IMR-90 (cell line): ENCODE measurements around the gene NT5DC2. TPM values are rescaled to one million over a fixed set of nuclear protein-coding genes. Genes with fewer than 3 reads are reported as not detected.

ENCODE experiments used
- ATAC-seq: fragments of 200-7000 bp; cut with Tn5 transposase; 2 replicates; pipeline ENCODE4 v1.9.1; 2020; ENCODE audit warnings: low read depth, mild to moderate bottlenecking, moderate library complexity
- BruUV-seq: library from RNA; stranded (reverse); fragments of 400-500 nt; replicated peaks from 2 replicates; lab custom pipeline; 2021; lab: Mats Ljungman, UMichigan
- CTCF ChIA-PET: fragments of 300-600 bp; formaldehyde crosslinking; extraction: SDS; loops from one replicate; lab custom pipeline; 2021; ENCODE audit warnings: antibody characterized with exemption; lab: Yijun Ruan, JAX
- POLR2A ChIA-PET: fragments of 300-600 bp; sonication (Branson Sonifier 250); formaldehyde crosslinking; loops from one replicate; lab custom pipeline; 2022; ENCODE audit warnings: antibody characterized with exemption; ENCODE audit not compliant: unreplicated experiment; lab: Charles Lee
- DNase-seq: peaks from one replicate; pipeline ENCODE4 v3.0.0; 2013
- H2AFZ ChIP-seq: replicated peaks from 2 replicates; pipeline ENCODE3; 2013; ENCODE audit warnings: low read length, mild to moderate bottlenecking; ENCODE audit not compliant: poor library complexity
- H2AK5ac ChIP-seq: 2 replicates; pipeline ENCODE4 v1.6.1; 2013; ENCODE audit warnings: low read depth, low read length, inconsistent platforms
- H2AK9ac ChIP-seq: replicated peaks from 2 replicates; pipeline ENCODE3; 2013; ENCODE audit warnings: mild to moderate bottlenecking, low read depth, low read length, moderate library complexity; ENCODE audit not compliant: poor library complexity
- H2BK120ac ChIP-seq: 2 replicates; pipeline ENCODE4 v1.6.1; 2013; ENCODE audit warnings: low read depth, low read length, inconsistent platforms
- H2BK15ac ChIP-seq: 3 replicates; pipeline ENCODE4 v1.6.1; 2013; ENCODE audit warnings: low read depth, low read length, inconsistent platforms
- H2BK20ac ChIP-seq: 2 replicates; pipeline ENCODE4 v1.6.1; 2013; ENCODE audit warnings: low read depth, mild to moderate bottlenecking, inconsistent platforms, low read length, moderate library complexity
- H2BK5ac ChIP-seq: 2 replicates; pipeline ENCODE4 v1.6.1; 2013; ENCODE audit warnings: mild to moderate bottlenecking, low read depth, low read length, inconsistent platforms; ENCODE audit not compliant: poor library complexity, severe bottlenecking
- H3K14ac ChIP-seq: replicated peaks from 2 replicates; pipeline ENCODE4 v1.6.1; 2013; ENCODE audit warnings: low read depth, low read length, inconsistent platforms
- H3K18ac ChIP-seq: 2 replicates; pipeline ENCODE4 v1.6.1; 2013; ENCODE audit warnings: low read depth, low read length, control low read depth
- H3K23ac ChIP-seq: 2 replicates; pipeline ENCODE4 v1.6.1; 2013; ENCODE audit warnings: low read depth, low read length, inconsistent platforms
- H3K27ac ChIP-seq: 2 replicates; pipeline ENCODE4 v1.5.1; 2013; ENCODE audit warnings: mild to moderate bottlenecking, control low read depth, low read length; ENCODE audit not compliant: insufficient read depth
- H3K27me3 ChIP-seq: 2 replicates; pipeline ENCODE4 v1.6.1; 2013; ENCODE audit warnings: low read length; ENCODE audit not compliant: control insufficient read depth, insufficient read depth
- H3K36me3 ChIP-seq: 2 replicates; pipeline ENCODE4 v1.6.1; 2013; ENCODE audit warnings: low read length, mixed read lengths; ENCODE audit not compliant: control insufficient read depth, insufficient read depth
- H3K4ac ChIP-seq: 2 replicates; pipeline ENCODE4 v1.6.1; 2013; ENCODE audit warnings: low read depth, low read length, inconsistent platforms
- H3K4me1 ChIP-seq: 2 replicates; pipeline ENCODE4 v1.6.1; 2013; ENCODE audit warnings: low read length, mixed read lengths; ENCODE audit not compliant: control insufficient read depth, insufficient read depth
- H3K4me2 ChIP-seq: 2 replicates; pipeline ENCODE4 v1.6.1; 2013; ENCODE audit warnings: low read depth, mild to moderate bottlenecking, control low read depth, low read length, moderate library complexity
- H3K4me3 ChIP-seq: 2 replicates; pipeline ENCODE4 v1.5.1; 2013; ENCODE audit warnings: low read depth, mild to moderate bottlenecking, control low read depth, low read length, moderate library complexity; ENCODE audit not compliant: insufficient read depth
- H3K56ac ChIP-seq: 2 replicates; pipeline ENCODE4 v1.6.1; 2013; ENCODE audit warnings: low read length, inconsistent platforms; ENCODE audit not compliant: insufficient read depth; ENCODE audit errors: extremely low read depth
- H3K79me1 ChIP-seq, 2 experiments: 2 replicates each; pipeline ENCODE4 v1.6.1; 2013; ENCODE audit warnings: low read length in 2 of 2, inconsistent platforms in 1 of 2, low read depth in 1 of 2
- H3K9ac ChIP-seq: 2 replicates; pipeline ENCODE4 v1.6.1; 2013; ENCODE audit warnings: low read depth, low read length, control low read depth
- H3K9me1 ChIP-seq: 2 replicates; pipeline ENCODE4 v1.6.1; 2013; ENCODE audit warnings: low read length, inconsistent platforms; ENCODE audit not compliant: insufficient read depth
- H3K9me3 ChIP-seq: 2 replicates; pipeline ENCODE4 v1.6.1; 2013; ENCODE audit warnings: low read length; ENCODE audit not compliant: control insufficient read depth, insufficient read depth
- H4K20me1 ChIP-seq: 2 replicates; pipeline ENCODE4 v1.6.1; 2013; ENCODE audit warnings: low read length, inconsistent platforms; ENCODE audit not compliant: insufficient read depth
- H4K5ac ChIP-seq: 2 replicates; pipeline ENCODE4 v1.6.1; 2013; ENCODE audit warnings: mild to moderate bottlenecking, low read depth, low read length, control low read depth
- H4K8ac ChIP-seq, 2 experiments: 2 replicates each; pipeline ENCODE4 v1.6.1; 2013; ENCODE audit warnings: low read depth in 2 of 2, low read length in 2 of 2, control low read depth in 1 of 2, inconsistent platforms in 1 of 2
- H4K91ac ChIP-seq: 2 replicates; pipeline ENCODE4 v1.6.1; 2013; ENCODE audit warnings: low read depth, low read length, inconsistent platforms; ENCODE audit not compliant: insufficient read depth
- MAZ ChIP-seq: IDR thresholded peaks from 2 replicates; pipeline ENCODE4 v1.6.1; 2012; ENCODE audit warnings: low read depth, mild to moderate bottlenecking, low read length, improper control_type of control experiment, moderate library complexity, borderline replicate concordance
- MXI1 ChIP-seq: IDR thresholded peaks from 2 replicates; pipeline ENCODE4 v1.6.1; 2012; ENCODE audit warnings: low read depth, mild to moderate bottlenecking, low read length, moderate library complexity, borderline replicate concordance
- POLR2A ChIP-seq: IDR thresholded peaks from 2 replicates; pipeline ENCODE4 v1.6.1; 2012; ENCODE audit warnings: mild to moderate bottlenecking, low read depth, low read length
- WGBS, 2 experiments: methylation state at CpG; one replicate each; pipeline versions ENCODE4 v1.1.5 to v1.1.7; 2013; ENCODE audit warnings: missing lambda C conversion rate in 2 of 2; ENCODE audit not compliant: insufficient read length in 1 of 2; ENCODE audit errors: extremely low coverage in 2 of 2; 5-methylcytosine and 5-hydroxymethylcytosine counted together
- dilution Hi-C: fragments of 300-500 bp; cut with HindIII; formaldehyde crosslinking; loops from one replicate; pipeline ENCODE4 v1.14.3; 2018; ENCODE audit warnings: low sequenced_read_pairs; ENCODE audit not compliant: unreplicated experiment
- in situ Hi-C: fragments of 300-500 bp; cut with MboI; formaldehyde crosslinking; loops from 3 replicates; pipeline ENCODE4 v1.14.3; 2019; ENCODE audit warnings: low sequenced_read_pairs, inconsistent platforms, mixed read lengths
- intact Hi-C: fragments of 100-400 bp; cut with micrococcal nuclease; formaldehyde crosslinking; loops from 2 replicates; pipeline ENCODE4 v1.10.0; 2022
- microRNA-seq, 2 experiments: library from miRNA; stranded (forward) in 1 of 2; unstranded in 1 of 2; fragments of 10-50 nt in 1 of 2; fragments of <30 nt in 1 of 2; gene quantifications in 1 of 2; microRNA quantifications in 1 of 2; one replicate each; pipeline versions ENCODE3 to v1.1.0; 2013 to 2020; ENCODE audit not compliant: insufficient read depth in 1 of 2, insufficient read length in 1 of 2, unreplicated experiment in 1 of 2
- polyA plus RNA-seq, 3 experiments: library from polyadenylated mRNA; depleted of rRNA; stranded (reverse); fragments of >200 nt; gene quantifications; 2 replicates each; pipeline ENCODE4 v1.2.3, GENCODE V29; 2012; ENCODE audit warnings: low replicate concordance in 1 of 3
- small RNA-seq, 5 experiments: library from RNA; depleted of rRNA; stranded (forward); fragments of <200 nt; gene quantifications; one replicate each; pipeline ENCODE3, GENCODE V24; 2012
- total RNA-seq: library from RNA; depleted of rRNA; stranded (reverse); fragments of >200 nt; gene quantifications from 2 replicates; pipeline ENCODE4 v1.2.3, GENCODE V29; 2012; rRNA removed

NT5DC2 gene
- total and polyA plus RNA-seq, 2 of the 4 experiments (the other 2 are of a cell fraction): 161 to 200 TPM

DNA sequence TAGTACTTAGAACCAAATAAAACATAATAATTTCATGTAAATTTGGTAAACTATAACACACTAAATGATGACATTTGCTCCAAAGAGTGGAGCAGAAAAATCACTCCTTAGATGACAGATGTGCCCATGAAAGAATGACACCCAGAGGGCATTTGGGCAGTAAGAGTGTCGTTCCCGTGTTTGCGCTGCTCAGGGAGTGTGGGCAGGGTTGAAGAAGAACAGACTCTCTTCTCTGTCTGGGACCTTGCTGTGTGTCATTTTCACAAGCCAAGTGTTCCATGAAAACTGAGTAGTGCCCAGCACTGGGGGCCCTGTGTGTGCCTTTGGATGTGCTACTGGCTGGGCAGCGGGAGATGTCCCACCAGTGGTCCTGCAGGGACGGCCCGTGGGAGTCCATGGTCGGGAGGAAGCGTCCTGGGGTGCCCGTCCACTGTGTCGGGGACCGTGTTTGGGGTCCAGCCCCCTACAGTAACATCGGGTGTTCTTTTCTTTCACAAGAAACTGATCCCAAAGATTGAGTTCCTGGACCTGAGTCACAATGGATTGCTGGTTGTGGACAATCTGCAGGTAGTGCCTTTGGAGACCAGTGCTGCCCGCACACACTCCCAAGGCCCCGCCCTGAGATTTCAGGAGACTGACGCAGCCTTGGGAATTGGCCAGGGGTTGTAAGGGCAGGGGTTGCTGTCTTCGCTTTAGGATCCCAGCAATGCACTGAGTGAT lies 56.4 kb downstream of the NT5DC2 start:
- BruUV-seq: no TSS peak
- Histone ChIP-seq H2AK5ac (no peak overlapping the region), H3K23ac (no peak overlapping the region), H3K27ac (no peak overlapping the region), H3K27me3 (no peaks in the 10 kb centered on the region), H3K4me2 (no peak overlapping the region), H3K9me3 (no peaks in the 10 kb centered on the region), H4K8ac (no peak overlapping the region), H2AK9ac (no peak overlapping the region), H2BK15ac (no peak overlapping the region), H3K9me1 (0 out of 2 replicates have a peak, but pooled peaks cover 8% of the 10 kb centered on the region), H2BK5ac (no peak overlapping the region), H3K4me1 (no peaks in the 10 kb centered on the region), H2AFZ (no peak overlapping the region), H4K91ac (no peak overlapping the region), H3K4me3 (no peak overlapping the region), H2BK20ac (no peak overlapping the region), H3K79me1 (peaks cover 21 to 29% of the 10 kb centered on the region in 2 experiments; a peak in 3 of 4 replicates), H4K20me1 (peaks cover 18% of the 10 kb centered on the region), H3K14ac (no peak overlapping the region), H3K4ac (no peak overlapping the region), H4K5ac (no peak overlapping the region), H3K9ac (no peak overlapping the region), H2BK120ac (no peak overlapping the region), H3K56ac (no peak overlapping the region), H3K18ac (no peak overlapping the region), H3K36me3 (peaks cover 85% of the 10 kb centered on the region)
- ChIA-PET POLR2A (no interaction called here), CTCF (no interaction called here)
- ATAC-seq (no peak), DNase-seq (no peak)
- in situ Hi-C loops: no loop called here
- 100% methylated on average over 3 of the region's 16 CpGs; no CpG with 5 or more reads in 1 of the 2 experiments for WGBS, 2 experiments
- intact Hi-C loops: no loop called here
- dilution Hi-C loops: no loop called here
- no peak for TF ChIP-seq MAZ
- no peak for TF ChIP-seq POLR2A
- TF ChIP-seq MXI1: no peak

Small RNAs within 50 kb of the gene (microRNA-seq; reads per million reads assigned to microRNA genes)
- gene RNU6-856P (ENCODE audit: insufficient read depth, insufficient read length) (not detected), gene RNU6ATAC16P (ENCODE audit: insufficient read depth, insufficient read length) (not detected)

Small RNAs within 50 kb of the gene (small RNA-seq; reads per million reads assigned to genes)
- 0 reads per million in 5 experiments for gene RNU6-856P
- gene RNU6ATAC16P: 0 reads per million in 5 experiments

Other genes starting within 250 kb of the NT5DC2 start
- 6.4 and 6.8 TPM in 2 replicates for gene GLYCTK, start 246.0 kb downstream of the NT5DC2 start, total RNA-seq
- gene GLYCTK, start 246.0 kb downstream of the NT5DC2 start, polyA plus RNA-seq (2012; rRNA removed): 13.9 and 15.6 TPM in 2 replicates
- gene DNAH1, start 217.5 kb downstream of the NT5DC2 start, total RNA-seq: 1.7 and 2.0 TPM in 2 replicates
- 3.8 and 4.0 TPM in 2 replicates for gene DNAH1, start 217.5 kb downstream of the NT5DC2 start, polyA plus RNA-seq (2012; rRNA removed)
- gene BAP1, start 123.8 kb downstream of the NT5DC2 start, total RNA-seq: 35.0 and 36.4 TPM in 2 replicates
- 48.6 and 55.2 TPM in 2 replicates for gene BAP1, start 123.8 kb downstream of the NT5DC2 start, polyA plus RNA-seq (2012; rRNA removed)
- gene PHF7, start 123.2 kb downstream of the NT5DC2 start, total RNA-seq: 2.5 and 2.9 TPM in 2 replicates
- 2.1 and 2.8 TPM in 2 replicates for gene PHF7, start 123.2 kb downstream of the NT5DC2 start, polyA plus RNA-seq (2012; rRNA removed)
- gene SEMA3G, start 88.8 kb downstream of the NT5DC2 start, total RNA-seq: not detected in 2 replicates
- gene SEMA3G, start 88.8 kb downstream of the NT5DC2 start, polyA plus RNA-seq (2012; rRNA removed): 0.04 and 0.07 TPM in 2 replicates
- gene TNNC1, start 79.8 kb downstream of the NT5DC2 start, total RNA-seq: 1.1 and 1.3 TPM in 2 replicates
- gene TNNC1, start 79.8 kb downstream of the NT5DC2 start, polyA plus RNA-seq (2012; rRNA removed): 4.0 and 4.6 TPM in 2 replicates
- gene NISCH, start 78.3 kb downstream of the NT5DC2 start, total RNA-seq: 34.2 and 36.9 TPM in 2 replicates
- gene NISCH, start 78.3 kb downstream of the NT5DC2 start, polyA plus RNA-seq (2012; rRNA removed): 86.0 and 92.2 TPM in 2 replicates
- gene STAB1, start 38.5 kb downstream of the NT5DC2 start, total RNA-seq: not detected in 2 replicates
- 0.04 TPM in 1 of 2 replicates, not detected in the other for gene STAB1, start 38.5 kb downstream of the NT5DC2 start, polyA plus RNA-seq (2012; rRNA removed)
- 1.1 and 1.4 TPM in 2 replicates for gene UQCC5, start 2.7 kb upstream of the NT5DC2 start, total RNA-seq
- gene UQCC5, start 2.7 kb upstream of the NT5DC2 start, polyA plus RNA-seq (2012; rRNA removed): 14.4 and 16.9 TPM in 2 replicates
- gene PBRM1, start 152.1 kb upstream of the NT5DC2 start, total RNA-seq: 72.6 and 74.2 TPM in 2 replicates
- gene PBRM1, start 152.1 kb upstream of the NT5DC2 start, polyA plus RNA-seq (2012; rRNA removed): 16.5 and 16.6 TPM in 2 replicates
- gene GNL3, start 152.2 kb upstream of the NT5DC2 start, total RNA-seq: 66.0 and 117 TPM in 2 replicates
- gene GNL3, start 152.2 kb upstream of the NT5DC2 start, polyA plus RNA-seq (2012; rRNA removed): 69.7 and 90.4 TPM in 2 replicates
- 65.3 and 87.8 TPM in 2 replicates for gene GLT8D1, start 171.9 kb upstream of the NT5DC2 start, total RNA-seq
- gene GLT8D1, start 171.9 kb upstream of the NT5DC2 start, polyA plus RNA-seq (2012; rRNA removed): 114 and 124 TPM in 2 replicates
- 50.5 and 102 TPM in 2 replicates for gene SPCS1, start 172.2 kb upstream of the NT5DC2 start, total RNA-seq
- 111 and 124 TPM in 2 replicates for gene SPCS1, start 172.2 kb upstream of the NT5DC2 start, polyA plus RNA-seq (2012; rRNA removed)
- 16.9 and 24.7 TPM in 2 replicates for gene NEK4, start 237.1 kb upstream of the NT5DC2 start, total RNA-seq
- 6.6 and 10.3 TPM in 2 replicates for gene NEK4, start 237.1 kb upstream of the NT5DC2 start, polyA plus RNA-seq (2012; rRNA removed)
- gene ITIH1, start 243.7 kb upstream of the NT5DC2 start, total RNA-seq: not detected in 2 replicates
- not detected in 2 replicates for gene ITIH1, start 243.7 kb upstream of the NT5DC2 start, polyA plus RNA-seq (2012; rRNA removed)